ENCODE measurements around the gene DAPL1. TPM values are rescaled to one million over a fixed set of nuclear protein-coding genes. Genes with fewer than 3 reads are reported as not detected.

The DAPL1 gene
- polyA plus RNA-seq, 1 of the 3 experiments (the other 2 are of a cell fraction) = not detected

DNA sequence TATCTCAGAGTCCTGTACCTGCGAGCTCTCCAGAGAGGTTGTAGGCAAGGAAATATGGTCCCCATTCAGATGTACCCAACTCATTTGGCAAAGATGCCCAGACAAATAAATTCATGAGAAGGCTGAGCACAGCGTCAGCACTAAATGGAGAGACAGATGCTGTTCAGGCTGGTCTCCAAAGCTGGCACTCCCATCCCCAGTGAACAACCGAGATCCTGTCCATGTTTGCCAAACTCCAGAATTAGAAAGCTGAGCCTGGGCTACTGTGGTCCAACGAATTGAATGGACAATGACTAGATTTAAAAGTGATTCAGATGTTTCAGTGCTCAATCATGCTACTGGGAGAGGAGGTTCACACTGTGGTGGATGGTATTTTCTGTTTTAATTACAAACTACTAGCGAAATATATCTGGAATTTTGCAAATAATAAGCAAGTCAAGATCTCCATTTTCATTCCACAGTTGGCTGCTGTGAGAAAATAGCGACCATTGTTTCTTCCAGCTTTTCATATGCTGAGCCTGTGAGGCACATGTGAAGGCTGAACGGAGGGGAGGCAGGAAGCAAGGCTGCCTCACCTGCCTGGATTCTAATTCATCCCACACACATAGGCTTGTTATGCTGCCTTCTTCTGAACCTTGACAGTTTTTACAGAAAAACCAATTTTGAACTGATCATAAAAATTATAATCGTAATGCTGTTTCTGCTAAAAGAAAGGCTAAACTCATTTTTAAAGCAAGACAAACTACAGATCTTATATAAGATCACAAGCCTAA is 22.6 kb upstream of the DAPL1 start:
- ChIA-PET CTCF (interaction anchor here (10.5 kb wide), 1 partner anchor 17 kb away, joined by 94 read pairs; no protein-coding TSS in a partner anchor), POLR2A (no interaction called here)
- H3K36me3 ChIP-seq (replicated peaks in 1 of 2; ENCODE audit: control insufficient read depth in 1 of 2, insufficient read depth in 2 of 2, low read length in 1 of 2) = no peaks in the 10 kb centered on the region
- no peak for DNase-seq
- H3K4me1 ChIP-seq (ENCODE audit: control insufficient read depth in 1 of 2, insufficient read depth in 2 of 2, low read depth in 1 of 2, low read length in 1 of 2) = no peaks in the 10 kb centered on the region
- no peaks in the 10 kb centered on the region for H3F3A ChIP-seq (replicated peaks; ENCODE audit: insufficient read depth)
- H3K27me3 ChIP-seq (ENCODE audit: insufficient read depth) = no peaks in the 10 kb centered on the region
- no peak overlapping the region for H3K9ac ChIP-seq
- H3K27ac ChIP-seq (ENCODE audit: low read depth in 2 of 2, low read length in 1 of 2) = no peak overlapping the region
- TF ChIP-seq EZH2phosphoT487 (IDR thresholded peaks at IDR 0.05; ENCODE audit: borderline replicate concordance, low read depth) (no peak), GABPA (IDR thresholded peaks at IDR 0.05; ENCODE audit: low read depth) (no peak), PBX3 (IDR thresholded peaks at IDR 0.05) (no peak), FOXM1 (IDR thresholded peaks at IDR 0.05; ENCODE audit: low read depth) (no peak), MXI1 (IDR thresholded peaks at IDR 0.05; ENCODE audit: low read depth, low read length) (no peak), RAD21 (IDR thresholded peaks at IDR 0.05; ENCODE audit: low read length) (no peak), GATA2 (CRISPR knock-in tag; IDR thresholded peaks at IDR 0.05) (no peak), JUND (IDR thresholded peaks at IDR 0.05) (no peak), SIN3A (IDR thresholded peaks at IDR 0.05; ENCODE audit: borderline replicate concordance, low read depth, low read length) (no peak), SMC3 (IDR thresholded peaks at IDR 0.05; ENCODE audit: low read depth, low read length) (no peak), RCOR1 (IDR thresholded peaks at IDR 0.05; ENCODE audit: low read length) (no peak), TEAD4 (IDR thresholded peaks at IDR 0.05; ENCODE audit: borderline replicate concordance, insufficient read depth) (no peak)
- TF ChIP-seq, protein P1, sequence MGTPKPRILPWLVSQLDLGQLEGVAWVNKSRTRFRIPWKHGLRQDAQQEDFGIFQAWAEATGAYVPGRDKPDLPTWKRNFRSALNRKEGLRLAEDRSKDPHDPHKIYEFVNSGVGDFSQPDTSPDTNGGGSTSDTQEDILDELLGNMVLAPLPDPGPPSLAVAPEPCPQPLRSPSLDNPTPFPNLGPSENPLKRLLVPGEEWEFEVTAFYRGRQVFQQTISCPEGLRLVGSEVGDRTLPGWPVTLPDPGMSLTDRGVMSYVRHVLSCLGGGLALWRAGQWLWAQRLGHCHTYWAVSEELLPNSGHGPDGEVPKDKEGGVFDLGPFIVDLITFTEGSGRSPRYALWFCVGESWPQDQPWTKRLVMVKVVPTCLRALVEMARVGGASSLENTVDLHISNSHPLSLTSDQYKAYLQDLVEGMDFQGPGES (IDR thresholded peaks at IDR 0.05; ENCODE audit: low read depth, low read length) = no peak
- TF ChIP-seq, protein P2, sequence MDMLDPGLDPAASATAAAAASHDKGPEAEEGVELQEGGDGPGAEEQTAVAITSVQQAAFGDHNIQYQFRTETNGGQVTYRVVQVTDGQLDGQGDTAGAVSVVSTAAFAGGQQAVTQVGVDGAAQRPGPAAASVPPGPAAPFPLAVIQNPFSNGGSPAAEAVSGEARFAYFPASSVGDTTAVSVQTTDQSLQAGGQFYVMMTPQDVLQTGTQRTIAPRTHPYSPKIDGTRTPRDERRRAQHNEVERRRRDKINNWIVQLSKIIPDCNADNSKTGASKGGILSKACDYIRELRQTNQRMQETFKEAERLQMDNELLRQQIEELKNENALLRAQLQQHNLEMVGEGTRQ (IDR thresholded peaks at IDR 0.05; ENCODE audit: borderline replicate concordance, low read depth, low read length) = no peak
- H4K20me1 ChIP-seq (ENCODE audit: insufficient read depth) = no peaks in the 10 kb centered on the region
- no peaks in the 10 kb centered on the region for H3K9me3 ChIP-seq
- H3K9me2 ChIP-seq = no peaks in the 10 kb centered on the region
- WGBS (ENCODE audit: low lambda C conversion rate) = 65% methylated on average over 8 of the region's 8 CpGs
- no peak overlapping the region for H3K4me3 ChIP-seq (ENCODE audit: low read depth in 2 of 2, low read length in 1 of 2)
- no peak overlapping the region for H3K4me2 ChIP-seq
- no peak overlapping the region for H2AFZ ChIP-seq (ENCODE audit: low read depth)
- no peaks in the 10 kb centered on the region for H3K79me2 ChIP-seq (ENCODE audit: insufficient read depth)

DNA sequence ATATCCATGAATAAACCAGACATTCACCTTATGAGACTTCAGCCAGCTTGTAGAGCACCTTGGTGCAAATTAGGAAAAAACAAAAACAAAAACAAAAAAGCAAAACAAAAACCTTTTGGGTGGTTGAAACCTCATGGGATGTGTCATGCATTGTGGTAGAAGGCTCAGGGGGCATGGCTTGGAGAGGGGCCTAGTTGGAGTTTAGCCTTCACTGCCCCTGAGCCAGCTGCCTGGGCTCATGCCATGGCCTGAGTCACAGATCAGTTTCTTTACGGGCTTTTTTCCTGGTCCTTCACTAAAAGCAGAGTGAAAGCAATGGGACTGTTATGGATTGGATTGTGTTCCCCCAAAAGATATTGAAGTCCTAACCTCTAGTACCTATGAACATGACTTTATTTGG is 22.0 kb upstream of the DAPL1 start:
- ChIA-PET POLR2A (no interaction called here), CTCF (interaction anchor here (10.5 kb wide), 1 partner anchor 18 kb away, joined by 94 read pairs; no protein-coding TSS in a partner anchor)
- H3K36me3 ChIP-seq (replicated peaks in 1 of 2; ENCODE audit: control insufficient read depth in 1 of 2, insufficient read depth in 2 of 2, low read length in 1 of 2) = no peaks in the 10 kb centered on the region
- H3K4me2 ChIP-seq = no peak overlapping the region
- H3K27me3 ChIP-seq (ENCODE audit: insufficient read depth) = no peaks in the 10 kb centered on the region
- no peak overlapping the region for H2AFZ ChIP-seq (ENCODE audit: low read depth)
- H3K79me2 ChIP-seq (ENCODE audit: insufficient read depth) = no peaks in the 10 kb centered on the region
- H3K9me3 ChIP-seq = no peaks in the 10 kb centered on the region
- no peaks in the 10 kb centered on the region for H3K4me1 ChIP-seq (ENCODE audit: control insufficient read depth in 1 of 2, insufficient read depth in 2 of 2, low read depth in 1 of 2, low read length in 1 of 2)
- 29% methylated on average over 1 of the region's 1 CpG for WGBS (ENCODE audit: low lambda C conversion rate)
- H4K20me1 ChIP-seq (ENCODE audit: insufficient read depth) = no peaks in the 10 kb centered on the region
- TF ChIP-seq POLR2AphosphoS5 (IDR thresholded peaks at IDR 0.05; ENCODE audit: low read depth, low read length) (no peak), TEAD4 (IDR thresholded peaks at IDR 0.05; ENCODE audit: borderline replicate concordance, insufficient read depth) (no peak), RFX5 (IDR thresholded peaks at IDR 0.05; ENCODE audit: low read length) (no peak), FOXJ3 (CRISPR knock-in tag; IDR thresholded peaks at IDR 0.05) (no peak), PBX3 (IDR thresholded peaks at IDR 0.05) (no peak)
- TF ChIP-seq, protein P1 (IDR thresholded peaks at IDR 0.05; ENCODE audit: low read depth, low read length) = no peak
- no peak overlapping the region for H3K9ac ChIP-seq
- no peak for DNase-seq
- H3K4me3 ChIP-seq (ENCODE audit: low read depth in 2 of 2, low read length in 1 of 2) = no peak overlapping the region
- no peak overlapping the region for H3K27ac ChIP-seq (ENCODE audit: low read depth in 2 of 2, low read length in 1 of 2)
- H3K9me2 ChIP-seq = no peaks in the 10 kb centered on the region
- no peaks in the 10 kb centered on the region for H3F3A ChIP-seq (replicated peaks; ENCODE audit: insufficient read depth)
